Measurements from ENCODE around the gene RP9.

- TF ChIP-seq CTCF (conservative IDR thresholded peaks at IDR 0.05) (no peak), EZH2 (IDR thresholded peaks at IDR 0.05; ENCODE audit: low read depth) (no peak)
Observed at GRCh38 chr7:33070277-33070676, 38.9 kb downstream of the RP9 start.

Data from PC-9 (cell line).